HG03520 (cell line): ENCODE results near the gene PTBP1.
"Not testable (repeated sequence)": the region's sequence is repeated elsewhere in the genome, so short reads cannot be mapped to it uniquely, and the experiment has no call there.

ENCODE experiments used
- ATAC-seq: cut with Tn5 transposase; IDR thresholded peaks from one replicate; pipeline ENCODE4 v1.9.1; 2021; ENCODE audit warnings: mild to moderate bottlenecking, moderate library complexity; ENCODE audit not compliant: unreplicated experiment

The PTBP1 gene

GRCh38 chr19:824885-825284 lies 27.6 kb downstream of the PTBP1 start:
- no peak for ATAC-seq

DNA sequence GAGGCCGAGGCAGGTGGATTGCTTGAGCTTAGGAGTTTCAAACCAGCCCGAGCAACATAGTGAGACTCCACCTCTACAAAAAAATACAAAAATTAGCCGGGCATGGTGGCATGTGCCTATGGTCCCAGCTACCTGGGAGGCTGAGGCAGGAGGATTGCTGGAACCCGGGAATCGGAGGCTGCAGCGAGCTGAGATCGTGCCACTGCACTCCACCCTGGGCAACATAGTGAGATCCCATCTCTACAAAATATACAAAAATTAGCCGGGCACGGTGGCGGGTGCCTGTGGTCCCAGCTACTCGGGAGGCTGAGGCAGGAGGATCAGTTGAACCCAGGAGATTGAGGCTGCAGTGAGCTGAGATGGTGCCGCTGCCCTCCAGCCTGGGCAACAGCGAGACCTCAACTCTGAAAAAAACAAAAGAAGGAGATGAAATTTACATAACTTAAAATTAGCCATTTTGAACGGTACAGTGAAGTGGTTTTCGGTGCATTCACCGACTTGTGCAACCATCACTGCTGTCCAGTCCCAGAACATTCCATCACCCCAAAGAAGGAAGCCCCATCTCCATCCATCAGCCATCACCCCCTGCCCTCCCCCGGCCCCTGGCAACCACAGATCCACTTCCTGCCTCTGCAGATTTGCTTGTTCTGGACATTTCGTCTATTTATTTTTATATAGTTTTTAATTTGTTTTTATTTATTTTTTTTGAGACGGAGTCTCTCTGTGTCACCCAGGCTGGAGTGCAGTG lies 28.8 kb downstream of the PTBP1 start:
- no peak for ATAC-seq

DNA sequence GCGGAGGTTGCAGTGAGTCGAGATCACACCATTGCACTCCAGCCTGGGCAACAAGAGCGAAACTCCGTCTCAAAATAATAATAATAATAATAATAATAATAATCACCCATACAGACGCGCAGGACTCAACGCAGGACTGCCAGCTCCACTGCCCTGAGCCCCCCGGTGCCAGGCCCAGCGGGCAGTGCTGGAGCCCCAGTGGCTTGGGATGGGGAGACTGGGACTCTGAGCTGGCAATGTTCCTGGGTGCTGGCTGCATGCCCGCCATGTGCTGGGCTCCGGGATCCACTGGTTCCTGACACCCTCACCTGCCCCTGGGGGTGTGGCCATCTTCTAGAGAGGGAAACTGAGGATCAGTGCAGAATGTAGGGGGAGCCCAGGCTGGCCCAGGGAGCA lies 30.1 kb downstream of the PTBP1 start:
- ATAC-seq = no peak

GRCh38 chr19:827710-828321 lies 30.6 kb downstream of the PTBP1 start, which contains the start of gene AZU1:
Gene AZU1, plus strand, starts transcription at chr19:827837. Its CDS starts 10 bp downstream, at chr19:827847.
- ATAC-seq = no peak

DNA sequence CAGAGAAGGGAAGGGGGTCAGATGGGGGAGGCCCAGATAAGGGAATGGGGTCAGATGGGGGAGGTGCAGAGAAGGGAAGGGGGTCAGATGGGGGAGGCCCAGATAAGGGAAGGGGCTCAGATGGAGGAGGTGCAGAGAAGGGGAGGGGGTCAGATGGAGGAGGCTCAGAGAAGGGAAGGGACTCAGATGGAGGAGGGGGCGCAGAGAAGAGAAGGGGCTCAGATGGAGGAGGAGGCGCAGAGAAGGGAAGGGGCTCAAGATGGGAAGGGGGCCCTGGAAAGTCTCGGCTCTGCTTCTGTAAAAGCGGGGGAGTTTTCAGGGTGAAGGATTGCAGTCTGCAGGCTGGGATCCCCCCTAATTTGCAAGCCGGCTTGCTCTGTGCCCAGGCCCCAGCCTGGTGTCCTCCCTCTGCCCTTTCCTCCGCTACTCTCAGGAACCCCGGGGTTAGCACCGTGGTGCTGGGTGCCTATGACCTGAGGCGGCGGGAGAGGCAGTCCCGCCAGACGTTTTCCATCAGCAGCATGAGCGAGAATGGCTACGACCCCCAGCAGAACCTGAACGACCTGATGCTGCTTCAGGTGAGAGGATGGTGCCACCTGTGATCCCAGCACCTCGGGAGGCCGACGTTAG lies 32.0 kb downstream of the PTBP1 start:
- ATAC-seq = no peak

GRCh38 chr19:831407-832369 lies 34.4 kb downstream of the PTBP1 start:
- ATAC-seq = no peak

DNA sequence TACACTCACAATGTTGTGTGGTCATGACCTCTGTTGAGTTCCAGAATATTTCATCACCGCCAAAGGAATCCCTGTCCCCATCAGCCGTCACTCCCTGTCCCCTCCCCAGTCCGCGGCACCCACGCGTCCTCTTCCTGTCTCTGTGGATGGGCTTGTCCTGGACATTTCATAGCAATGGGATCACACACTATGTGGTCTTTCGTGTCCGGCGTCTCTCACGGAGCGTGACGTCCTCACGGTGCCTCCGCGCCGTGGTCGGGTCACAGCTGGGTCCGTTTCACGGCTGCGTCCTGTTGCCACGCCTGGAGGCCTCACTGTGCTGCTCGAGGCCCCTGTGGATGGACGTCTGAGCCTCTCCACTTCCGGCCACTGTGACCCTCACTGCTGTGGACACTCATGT lies 37.0 kb downstream of the PTBP1 start:
- ATAC-seq = no peak

DNA sequence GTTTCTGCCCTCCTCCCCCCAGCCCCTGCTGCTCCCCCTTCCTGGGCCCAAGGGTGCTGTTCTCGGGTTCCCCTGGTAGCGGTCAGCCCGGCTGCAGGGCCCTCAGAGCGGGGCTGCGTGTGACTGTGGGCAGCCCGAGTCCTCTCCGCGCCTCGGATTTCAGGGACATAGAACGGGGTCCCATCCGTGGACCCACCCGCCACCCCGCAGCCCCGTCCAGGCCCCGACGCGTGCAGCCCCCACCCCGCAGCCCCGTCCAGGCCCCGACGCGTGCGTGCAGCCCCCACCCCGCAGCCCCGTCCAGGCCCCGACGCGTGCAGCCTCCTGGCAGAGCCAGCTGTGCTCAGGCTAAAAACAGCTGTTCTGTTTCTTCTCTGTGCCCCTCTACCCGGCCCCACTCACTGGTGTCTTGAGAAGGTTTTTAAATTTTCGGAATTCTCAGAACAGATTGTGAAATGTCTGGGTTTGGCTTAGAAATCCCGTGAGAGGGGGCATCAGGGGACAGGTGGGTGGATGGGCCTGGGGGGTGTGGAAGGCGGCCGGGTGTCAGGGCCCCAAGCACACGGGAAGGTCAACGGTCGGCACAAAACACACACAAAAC lies 38.1 kb downstream of the PTBP1 start:
- no peak for ATAC-seq

GRCh38 chr19:840519-841206 lies 43.4 kb downstream of the PTBP1 start, which contains the start of gene PRTN3:
Gene PRTN3, plus strand, starts transcription at chr19:840999. Its CDS starts 10 bp downstream, at chr19:841009.
- no peak for ATAC-seq

DNA sequence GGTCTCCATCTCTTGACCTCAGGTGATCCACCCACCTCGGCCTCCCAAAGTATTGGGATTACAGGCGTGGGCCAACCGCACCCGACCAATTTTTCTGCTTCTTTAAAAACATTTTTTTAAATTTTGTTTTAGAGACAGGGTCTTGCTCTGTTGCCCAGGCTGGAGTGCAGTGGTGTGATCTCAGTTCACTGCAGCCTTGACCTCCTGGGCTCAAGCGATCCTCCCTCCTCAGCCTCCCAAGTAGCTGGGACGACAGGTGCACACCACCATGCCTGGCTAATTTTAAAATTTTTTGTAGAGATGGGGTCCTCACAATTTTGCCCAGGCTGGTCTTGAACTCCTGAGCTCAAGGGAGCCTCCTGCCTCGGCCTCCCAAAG lies 45.5 kb downstream of the PTBP1 start:
- ATAC-seq = not testable (repeated sequence)

DNA sequence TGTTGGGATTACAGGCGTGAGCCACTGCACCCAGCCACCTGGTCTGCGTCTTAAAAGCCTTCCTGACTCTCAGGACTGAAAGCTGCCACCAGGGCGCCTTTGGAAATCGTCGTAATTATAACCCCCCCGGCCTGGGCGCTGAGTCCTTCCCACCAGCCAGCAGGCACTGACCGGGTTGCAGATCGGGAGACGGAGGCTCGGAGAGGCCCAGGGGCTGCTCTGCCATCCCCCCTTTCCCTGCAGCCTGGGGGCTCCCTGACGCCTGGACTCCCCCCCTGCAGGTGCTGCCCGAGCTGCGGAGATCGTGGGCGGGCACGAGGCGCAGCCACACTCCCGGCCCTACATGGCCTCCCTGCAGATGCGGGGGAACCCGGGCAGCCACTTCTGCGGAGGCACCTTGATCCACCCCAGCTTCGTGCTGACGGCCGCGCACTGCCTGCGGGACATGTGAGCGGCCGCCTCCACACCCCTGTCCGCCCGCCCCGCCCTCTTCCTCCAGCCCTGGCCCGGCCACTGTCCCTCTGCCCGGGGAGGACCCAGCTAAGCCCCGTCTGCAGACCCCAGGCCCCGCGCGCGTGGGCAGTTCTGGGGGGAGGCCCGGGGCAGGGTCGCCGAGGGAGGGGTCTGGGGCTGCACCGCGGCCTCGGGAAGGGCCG lies 46.1 kb downstream of the PTBP1 start:
- no peak for ATAC-seq

DNA sequence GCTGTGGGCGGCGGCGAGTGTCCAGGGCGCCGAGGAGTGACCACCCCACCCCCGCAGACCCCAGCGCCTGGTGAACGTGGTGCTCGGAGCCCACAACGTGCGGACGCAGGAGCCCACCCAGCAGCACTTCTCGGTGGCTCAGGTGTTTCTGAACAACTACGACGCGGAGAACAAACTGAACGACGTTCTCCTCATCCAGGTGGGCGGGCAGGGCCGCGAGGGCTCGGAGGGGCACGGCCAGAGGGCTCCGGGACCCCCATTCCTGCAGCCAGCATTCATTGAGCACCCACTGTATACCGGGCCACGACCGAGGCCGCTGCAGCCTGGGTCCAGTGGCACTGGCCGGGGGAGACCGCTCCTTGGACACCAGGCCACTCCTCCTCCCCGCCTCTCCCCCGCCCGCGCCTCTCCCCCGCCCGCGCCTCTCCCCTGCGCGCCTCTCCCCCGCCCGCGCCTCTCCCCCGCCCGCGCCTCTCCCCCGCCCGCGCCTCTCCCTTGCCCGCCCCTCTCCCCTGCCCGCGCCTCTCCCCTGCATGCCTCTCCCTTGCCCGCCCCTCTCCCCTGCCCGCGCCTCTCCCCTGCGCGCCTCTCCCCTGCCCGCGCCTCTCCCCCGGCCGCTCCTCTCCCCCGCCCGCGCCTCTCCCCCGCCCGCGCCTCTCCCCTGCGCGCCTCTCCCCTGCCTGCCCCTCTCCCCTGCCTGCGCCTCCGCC lies 46.7 kb downstream of the PTBP1 start:
- no peak for ATAC-seq

- no peak for ATAC-seq
Measured at GRCh38 chr19:844546-844971, 47.3 kb downstream of the PTBP1 start.

DNA sequence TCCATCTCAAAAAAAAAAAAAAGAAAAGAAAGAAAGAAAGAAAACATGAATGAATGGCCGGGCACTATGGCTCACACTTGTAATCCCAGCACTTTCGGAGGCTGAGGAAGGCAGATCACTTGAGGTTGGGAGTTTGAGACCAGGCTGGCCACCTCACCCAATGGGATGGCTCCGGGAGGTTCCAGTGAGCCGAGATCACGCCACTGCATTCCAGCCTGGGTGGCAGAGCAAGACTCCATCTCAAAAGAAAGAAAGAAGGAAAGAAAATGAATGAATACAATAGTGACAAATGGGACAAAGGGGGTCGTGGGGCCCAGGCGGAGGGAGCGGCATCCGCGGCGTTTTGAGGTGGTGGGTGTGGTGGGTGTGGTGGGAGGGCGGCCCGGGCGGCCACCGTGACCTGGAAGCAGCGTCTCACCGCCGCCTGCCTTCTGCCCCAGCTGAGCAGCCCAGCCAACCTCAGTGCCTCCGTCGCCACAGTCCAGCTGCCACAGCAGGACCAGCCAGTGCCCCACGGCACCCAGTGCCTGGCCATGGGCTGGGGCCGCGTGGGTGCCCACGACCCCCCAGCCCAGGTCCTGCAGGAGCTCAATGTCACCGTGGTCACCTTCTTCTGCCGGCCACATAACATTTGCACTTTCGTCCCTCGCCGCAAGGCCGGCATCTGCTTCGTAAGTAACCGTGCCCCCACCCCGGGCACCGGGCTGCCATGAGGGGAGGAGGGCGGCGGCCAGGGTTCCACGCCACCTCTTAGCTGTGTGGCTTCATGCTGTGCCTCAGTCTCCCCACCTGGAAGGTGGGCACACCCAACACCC lies 48.7 kb downstream of the PTBP1 start:
- no peak for ATAC-seq

GRCh38 chr19:848386-848921 lies 51.2 kb downstream of the PTBP1 start:
- no peak for ATAC-seq

GRCh38 chr19:849195-849594 lies 51.9 kb downstream of the PTBP1 start:
- ATAC-seq = not testable (repeated sequence)

DNA sequence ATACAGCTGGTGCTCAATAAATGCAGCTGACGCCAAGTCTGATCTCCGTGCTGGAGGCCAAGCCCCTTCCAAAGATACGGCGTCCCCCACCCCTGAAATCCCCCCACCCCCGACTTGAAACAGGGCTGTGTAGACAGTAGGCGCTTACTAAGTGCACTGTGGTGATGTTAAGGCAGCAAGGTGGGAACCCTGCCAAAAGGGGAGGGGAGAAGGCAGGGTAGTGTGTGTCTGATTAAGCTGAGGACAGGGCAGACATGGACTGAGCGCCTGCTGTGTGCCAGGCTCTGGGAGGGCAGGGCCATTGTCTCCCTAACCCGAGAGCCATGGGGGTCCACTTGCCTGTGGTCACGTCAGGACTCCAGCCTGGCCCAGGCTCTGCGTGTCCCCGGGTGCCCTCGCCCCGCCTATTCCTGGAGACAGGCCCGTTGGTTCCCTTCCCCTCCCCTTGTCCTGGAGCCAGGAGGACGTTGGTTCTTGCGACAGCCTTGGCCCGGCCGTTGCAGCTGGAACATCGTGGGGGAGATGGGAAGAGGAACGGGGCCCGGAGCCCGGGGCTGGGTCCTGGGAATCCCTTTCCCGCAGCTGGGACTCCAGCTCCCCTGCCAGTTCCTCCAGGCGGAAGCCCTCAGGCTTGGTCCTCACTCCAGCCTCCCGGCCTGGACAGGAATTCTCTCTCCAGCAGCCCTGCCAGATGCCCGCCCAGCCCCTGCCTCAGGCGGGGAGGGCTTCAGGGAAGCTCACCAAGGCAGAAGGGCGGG lies 53.1 kb downstream of the PTBP1 start:
- no peak for ATAC-seq
